K562 (cell line): ENCODE data around the gene SS18L1.

Experiments
- ATF4 ChIP-seq: fragments of 450-650 bp; formaldehyde crosslinking; IDR thresholded peaks from 2 replicates; pipeline ENCODE4 v1.4.0; 2022; ENCODE audit warnings: mild to moderate bottlenecking, moderate library complexity
- CTCF ChIP-seq, 3 experiments: IDR thresholded peaks in 2 of 3; conservative IDR thresholded peaks in 1 of 3; 2 replicates each; pipeline ENCODE4 v1.5.1; 2011 to 2012; ENCODE audit warnings: low read length in 3 of 3, mild to moderate bottlenecking in 3 of 3, control low read depth in 2 of 3, improper control_type of control experiment in 1 of 3, inconsistent platforms in 1 of 3, low read depth in 1 of 3, mixed read lengths in 1 of 3, moderate library complexity in 1 of 3; ENCODE audit not compliant: insufficient read depth in 2 of 3
- ELK1 ChIP-seq: sonication (generic); formaldehyde crosslinking; IDR thresholded peaks from 2 replicates; pipeline ENCODE4 v1.8.1; 2022; ENCODE audit warnings: missing genetic modification reagents
- EZH2 ChIP-seq: IDR thresholded peaks from 2 replicates; pipeline ENCODE4 v1.6.1; 2012; ENCODE audit warnings: low read depth, mild to moderate bottlenecking, inconsistent platforms, low read length, borderline replicate concordance
- MAFK ChIP-seq: IDR thresholded peaks from 2 replicates; pipeline ENCODE4 v1.6.1; 2011; ENCODE audit warnings: low read length, improper control_type of control experiment
- PHF8 ChIP-seq: fragments of 200-600 bp; sonication (generic); IDR thresholded peaks from 2 replicates; pipeline ENCODE4 v1.6.1; 2012; ENCODE audit warnings: mixed run types, mild to moderate bottlenecking, inconsistent platforms, low read length, moderate library complexity, borderline replicate concordance
- SIX5 ChIP-seq, 2 experiments: IDR thresholded peaks; 2 replicates each; pipeline ENCODE4 v1.6.1; 2011; ENCODE audit warnings: low read length in 2 of 2, borderline replicate concordance in 1 of 2, low read depth in 1 of 2, mild to moderate bottlenecking in 1 of 2, moderate library complexity in 1 of 2; ENCODE audit not compliant: insufficient read depth in 1 of 2
- SMARCC2 ChIP-seq: fragments of 450-650 bp; IDR thresholded peaks from 2 replicates; pipeline ENCODE4 v1.6.1; 2017; ENCODE audit warnings: antibody characterized with exemption, moderate library complexity, mild to moderate bottlenecking, low read depth
- TRIM24 ChIP-seq, 2 experiments: fragments of 450-650 bp; IDR thresholded peaks; 2 replicates each; pipeline ENCODE4 v1.6.1; 2016

- TF ChIP-seq TRIM24 (IDR thresholded peaks at IDR 0.05) (no peak), MAFK (no peak), ELK1 (no peak), SMARCC2 (no peak), PHF8 (no peak), EZH2 (no peak), CTCF (IDR thresholded peaks at IDR 0.05 in 2 of 3, conservative IDR thresholded peaks at IDR 0.05 in 1 of 3; ENCODE audit: insufficient read depth in 2 of 3, low read depth in 1 of 3, low read length in 3 of 3) (no peak), ATF4 (CRISPR knock-in tag) (no peak), SIX5 (IDR thresholded peaks at IDR 0.05; ENCODE audit: borderline replicate concordance in 1 of 2, insufficient read depth in 1 of 2, low read depth in 1 of 2, low read length in 2 of 2) (no peak)
Observed at GRCh38 chr20:62097881-62098407, 45.6 kb upstream of the SS18L1 start.
